Activated effector memory CD4-positive, alpha-beta T cell treated with anti-CD3 and anti-CD28 coated beads, Interleukin-2, amount 50 U/mL, for 16 hours (primary cell): Measurements from ENCODE around the gene CACNA1C.
A peak's percentile ranks its signal among the peaks of the same experiment; 100 is the strongest.

Experiments
- DNase-seq: peaks from one replicate; pipeline ENCODE4 v3.0.0-alpha.2; 2020

CACNA1C gene

GRCh38 chr12:2332236-2332635 is 279.4 kb downstream of the CACNA1C start:
- DNase-seq: no peak

GRCh38 chr12:2332947-2333346 is 280.2 kb downstream of the CACNA1C start:
- DNase-seq: no peak

GRCh38 chr12:2333491-2334195 is 280.9 kb downstream of the CACNA1C start:
- DNase-seq: no peak

- DNase-seq: no peak
Measured at GRCh38 chr12:2334271-2334670, 281.5 kb downstream of the CACNA1C start.

- no peak for DNase-seq
Measured at GRCh38 chr12:2334689-2335088, 281.9 kb downstream of the CACNA1C start.

GRCh38 chr12:2335109-2335508 is 282.3 kb downstream of the CACNA1C start:
- peak; percentile 16 for DNase-seq

- peak; percentile 16 for DNase-seq
Measured at GRCh38 chr12:2335513-2335912, 282.7 kb downstream of the CACNA1C start.

- DNase-seq: no peak
Measured at GRCh38 chr12:2335916-2336315, 283.1 kb downstream of the CACNA1C start.

GRCh38 chr12:2336409-2336829 is 283.6 kb downstream of the CACNA1C start:
- DNase-seq: peak; percentile 49

GRCh38 chr12:2337031-2338010 is 284.5 kb downstream of the CACNA1C start:
- peak; percentile 39 for DNase-seq

- peak; percentile 41 for DNase-seq
Measured at GRCh38 chr12:2338381-2338780, 285.6 kb downstream of the CACNA1C start.

GRCh38 chr12:2338991-2339431 is 286.2 kb downstream of the CACNA1C start:
- peak; percentile 2 for DNase-seq

GRCh38 chr12:2341051-2341751 is 288.4 kb downstream of the CACNA1C start:
- DNase-seq: peak; percentile 46

GRCh38 chr12:2341871-2342270 is 289.1 kb downstream of the CACNA1C start:
- peak; percentile 6 for DNase-seq

- DNase-seq: no peak
Measured at GRCh38 chr12:2343681-2344080, 290.9 kb downstream of the CACNA1C start.

- no peak for DNase-seq
Measured at GRCh38 chr12:2344476-2344875, 291.7 kb downstream of the CACNA1C start.

GRCh38 chr12:2344885-2345284 is 292.1 kb downstream of the CACNA1C start:
- no peak for DNase-seq

GRCh38 chr12:2345902-2346301 is 293.1 kb downstream of the CACNA1C start:
- no peak for DNase-seq

GRCh38 chr12:2346416-2346815 is 293.6 kb downstream of the CACNA1C start:
- DNase-seq: no peak

GRCh38 chr12:2347137-2347843 is 294.5 kb downstream of the CACNA1C start:
- no peak for DNase-seq

GRCh38 chr12:2347844-2348481 is 295.2 kb downstream of the CACNA1C start:
- DNase-seq: no peak

GRCh38 chr12:2348482-2348852 is 295.7 kb downstream of the CACNA1C start:
- no peak for DNase-seq
